ENCODE data around the gene CORO1C.

Gene CORO1C

DNA sequence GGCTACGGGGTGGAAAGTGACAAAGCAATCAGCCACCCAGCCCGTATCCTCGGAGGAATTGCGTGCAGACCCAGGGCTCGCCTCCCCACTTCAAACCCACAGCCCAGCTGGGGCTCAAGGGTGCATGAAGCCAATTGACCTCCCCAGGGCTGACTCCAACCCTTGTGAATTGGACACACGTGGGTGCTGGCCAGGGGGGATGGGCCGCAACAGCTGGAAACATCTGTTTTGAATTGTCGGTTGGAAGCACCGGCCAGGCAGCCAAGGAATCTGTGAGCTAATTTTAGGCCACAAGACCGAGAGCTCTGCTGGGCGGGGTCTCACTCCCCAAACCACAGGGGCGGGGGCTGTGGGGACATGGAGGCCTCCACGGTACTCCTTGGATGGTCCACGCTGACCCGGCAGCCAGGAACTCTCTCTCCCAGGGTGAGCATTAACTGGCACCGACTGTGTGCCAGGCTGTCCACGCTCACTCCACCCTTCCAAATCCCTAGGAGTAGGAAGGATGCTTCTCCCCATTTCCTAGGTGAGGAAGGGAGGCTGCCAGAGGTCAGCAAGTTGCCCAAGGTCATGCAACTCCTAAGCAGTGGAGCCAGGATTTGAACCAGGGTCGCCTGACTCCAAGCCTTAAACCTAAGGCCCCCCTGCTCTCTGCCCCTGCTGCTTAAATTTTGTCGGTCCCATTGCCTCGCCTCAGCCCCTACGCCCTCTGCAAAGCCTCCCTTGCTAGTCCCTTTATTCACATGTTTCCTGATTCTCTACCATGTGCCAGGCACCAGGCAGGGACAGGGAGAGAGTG lies 121.6 kb downstream of the CORO1C start:
- H3K36me3 ChIP-seq, result no peaks in the 10 kb centered on the region
- H3K9me3 ChIP-seq, result no peaks in the 10 kb centered on the region
- H3K4me3 ChIP-seq (ENCODE audit: low read depth in 1 of 2, low read length in 1 of 2), result no peak overlapping the region
- peaks cover 18% of the 10 kb centered on the region for H3K27me3 ChIP-seq
- TF ChIP-seq, protein P1, sequence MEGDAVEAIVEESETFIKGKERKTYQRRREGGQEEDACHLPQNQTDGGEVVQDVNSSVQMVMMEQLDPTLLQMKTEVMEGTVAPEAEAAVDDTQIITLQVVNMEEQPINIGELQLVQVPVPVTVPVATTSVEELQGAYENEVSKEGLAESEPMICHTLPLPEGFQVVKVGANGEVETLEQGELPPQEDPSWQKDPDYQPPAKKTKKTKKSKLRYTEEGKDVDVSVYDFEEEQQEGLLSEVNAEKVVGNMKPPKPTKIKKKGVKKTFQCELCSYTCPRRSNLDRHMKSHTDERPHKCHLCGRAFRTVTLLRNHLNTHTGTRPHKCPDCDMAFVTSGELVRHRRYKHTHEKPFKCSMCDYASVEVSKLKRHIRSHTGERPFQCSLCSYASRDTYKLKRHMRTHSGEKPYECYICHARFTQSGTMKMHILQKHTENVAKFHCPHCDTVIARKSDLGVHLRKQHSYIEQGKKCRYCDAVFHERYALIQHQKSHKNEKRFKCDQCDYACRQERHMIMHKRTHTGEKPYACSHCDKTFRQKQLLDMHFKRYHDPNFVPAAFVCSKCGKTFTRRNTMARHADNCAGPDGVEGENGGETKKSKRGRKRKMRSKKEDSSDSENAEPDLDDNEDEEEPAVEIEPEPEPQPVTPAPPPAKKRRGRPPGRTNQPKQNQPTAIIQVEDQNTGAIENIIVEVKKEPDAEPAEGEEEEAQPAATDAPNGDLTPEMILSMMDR (IDR thresholded peaks at IDR 0.05), result no peak
- no peak overlapping the region for H3K27ac ChIP-seq
- no peaks in the 10 kb centered on the region for H3K4me1 ChIP-seq (ENCODE audit: control insufficient read depth in 1 of 2, insufficient read depth in 1 of 2, low read depth in 1 of 2, low read length in 1 of 2)

DNA sequence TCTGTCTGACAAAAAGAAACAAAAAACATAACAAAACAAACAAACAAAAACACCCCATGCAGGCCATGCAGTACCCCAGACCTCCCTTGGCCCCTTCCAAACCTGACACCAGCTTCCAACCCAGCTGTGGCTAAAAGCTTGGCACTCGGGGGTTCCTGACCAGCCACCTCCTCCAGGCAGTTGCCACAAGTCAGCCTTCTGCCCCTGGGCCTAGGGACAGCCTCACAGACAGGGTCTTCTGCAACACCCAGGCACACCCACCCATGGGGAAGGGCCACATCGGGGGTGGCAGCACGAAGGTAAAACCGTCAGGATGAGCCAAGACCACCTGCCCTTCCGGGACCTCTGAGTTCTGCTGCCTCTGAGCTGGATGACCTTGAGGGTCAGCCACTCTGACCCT lies 122.7 kb downstream of the CORO1C start:
- no peak overlapping the region for H3K4me3 ChIP-seq (ENCODE audit: low read depth in 1 of 2, low read length in 1 of 2)
- H3K36me3 ChIP-seq, result no peaks in the 10 kb centered on the region
- H3K27ac ChIP-seq, result no peak overlapping the region
- no peaks in the 10 kb centered on the region for H3K9me3 ChIP-seq
- peaks cover 18% of the 10 kb centered on the region for H3K27me3 ChIP-seq
- TF ChIP-seq, protein P1 (IDR thresholded peaks at IDR 0.05), result no peak
- no peaks in the 10 kb centered on the region for H3K4me1 ChIP-seq (ENCODE audit: control insufficient read depth in 1 of 2, insufficient read depth in 1 of 2, low read depth in 1 of 2, low read length in 1 of 2)

DNA sequence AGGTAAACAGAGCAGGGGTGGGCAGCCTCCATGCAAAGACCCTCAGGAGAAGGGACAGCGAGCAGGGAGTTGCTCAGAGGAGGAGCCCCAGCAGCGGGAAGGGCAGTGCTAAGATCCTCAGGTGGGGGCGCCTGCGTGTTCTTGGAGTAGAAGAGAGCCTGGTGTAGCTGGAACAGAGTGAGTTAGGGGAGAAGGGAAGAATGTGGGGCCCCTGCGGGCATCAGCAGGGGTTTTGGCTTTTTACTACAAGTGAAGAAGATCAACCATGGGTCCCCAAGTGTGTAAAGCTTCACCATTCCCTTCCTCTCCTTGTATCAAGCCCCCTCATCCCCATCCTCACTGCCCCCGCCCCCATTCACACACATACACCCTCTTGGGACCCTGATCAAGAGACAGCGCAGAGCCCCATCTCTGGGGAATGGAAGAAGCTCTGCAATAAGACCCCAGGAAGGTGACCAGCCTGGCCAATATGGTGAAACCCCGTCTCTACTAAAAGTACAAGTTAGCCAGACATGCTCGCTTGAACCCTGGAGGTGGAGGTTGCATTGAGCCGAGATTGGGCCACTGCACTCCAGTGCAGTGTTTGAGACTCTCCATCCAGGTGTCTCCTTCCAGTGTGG lies 123.2 kb downstream of the CORO1C start:
- Histone ChIP-seq H3K36me3 (no peaks in the 10 kb centered on the region), H3K4me1 (ENCODE audit: control insufficient read depth in 1 of 2, insufficient read depth in 1 of 2, low read depth in 1 of 2, low read length in 1 of 2) (no peaks in the 10 kb centered on the region), H3K4me3 (ENCODE audit: low read depth in 1 of 2, low read length in 1 of 2) (no peak overlapping the region), H3K27me3 (peaks cover 18% of the 10 kb centered on the region), H3K9me3 (no peaks in the 10 kb centered on the region), H3K27ac (no peak overlapping the region)
- TF ChIP-seq, protein P1 (IDR thresholded peaks at IDR 0.05), result no peak

DNA sequence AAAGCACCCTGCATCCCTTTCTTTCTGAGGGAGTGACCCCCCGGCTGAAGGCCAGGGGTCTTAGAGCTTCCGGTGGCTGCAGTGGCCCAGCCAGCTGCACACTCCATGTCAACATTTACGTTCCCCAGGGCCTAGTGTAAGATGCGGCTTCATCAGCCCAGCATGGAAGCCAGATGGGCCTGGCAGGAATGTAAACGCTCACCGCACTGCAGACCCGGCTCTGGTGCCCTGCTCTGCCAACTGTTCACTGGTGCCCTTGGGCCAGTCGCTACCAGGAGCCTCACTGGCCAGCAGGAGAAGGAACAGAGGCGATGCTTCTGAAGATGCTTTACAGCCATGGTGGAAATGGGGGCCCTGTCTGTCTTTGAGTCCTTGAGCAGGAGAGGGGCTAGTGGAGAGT lies 124.8 kb downstream of the CORO1C start:
- Histone ChIP-seq H3K9me3 (no peaks in the 10 kb centered on the region), H3K4me3 (ENCODE audit: low read depth in 1 of 2, low read length in 1 of 2) (no peak overlapping the region), H3K27me3 (peaks cover 18% of the 10 kb centered on the region), H3K4me1 (ENCODE audit: control insufficient read depth in 1 of 2, insufficient read depth in 1 of 2, low read depth in 1 of 2, low read length in 1 of 2) (no peaks in the 10 kb centered on the region), H3K36me3 (no peaks in the 10 kb centered on the region), H3K27ac (no peak overlapping the region)
- TF ChIP-seq, protein P1 (IDR thresholded peaks at IDR 0.05), result no peak

DNA sequence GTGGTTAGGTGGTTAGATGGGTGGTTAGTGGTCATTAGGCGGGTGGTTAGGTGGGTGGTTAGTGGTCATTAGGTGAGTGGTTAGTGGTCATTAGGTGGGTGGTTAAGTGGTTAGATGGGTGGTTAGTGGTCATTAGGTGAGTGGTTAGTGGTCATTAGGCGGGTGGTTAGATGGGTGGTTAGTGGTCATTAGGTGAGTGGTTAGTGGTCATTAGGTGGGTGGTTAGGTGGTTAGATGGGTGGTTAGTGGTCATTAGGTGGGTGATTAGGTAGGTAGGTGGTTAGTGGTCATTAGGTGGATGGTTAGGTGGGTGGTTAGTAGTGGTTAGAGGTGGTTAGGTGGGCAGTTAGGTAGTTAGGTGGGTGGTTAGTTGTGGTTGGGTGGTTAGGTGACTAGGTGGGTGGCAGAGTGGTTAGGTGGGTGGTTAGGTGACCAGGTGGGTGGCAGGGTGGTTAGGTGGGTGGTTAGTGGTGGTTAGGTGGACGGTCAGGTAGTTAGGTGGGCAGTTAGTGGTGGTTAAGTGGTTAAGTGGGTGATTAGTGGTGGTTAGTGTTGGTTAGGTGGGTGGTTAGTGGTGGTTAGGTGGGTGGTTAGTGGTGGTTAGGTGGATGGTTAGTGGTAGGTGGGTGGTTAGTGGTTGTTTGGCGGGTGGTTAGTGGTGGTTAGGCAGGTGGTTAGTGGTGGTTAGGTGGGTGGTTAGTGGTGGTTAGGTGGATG lies 125.5 kb downstream of the CORO1C start:
- H3K4me1 ChIP-seq (ENCODE audit: control insufficient read depth in 1 of 2, insufficient read depth in 1 of 2, low read depth in 1 of 2, low read length in 1 of 2), result no peaks in the 10 kb centered on the region
- no peaks in the 10 kb centered on the region for H3K9me3 ChIP-seq
- H3K27me3 ChIP-seq, result peaks cover 18% of the 10 kb centered on the region
- no peaks in the 10 kb centered on the region for H3K36me3 ChIP-seq
- TF ChIP-seq, protein P1 (IDR thresholded peaks at IDR 0.05), result no peak
- no peak overlapping the region for H3K27ac ChIP-seq
- no peak overlapping the region for H3K4me3 ChIP-seq (ENCODE audit: low read depth in 1 of 2, low read length in 1 of 2)

Data from neutrophil (primary cell).